SK-N-SH treated with all-trans-retinoic acid at 6 μM for 48 hours (cell line): Measurements from ENCODE around the gene CUL2.

Experiments
- ARNTL ChIP-seq: fragments of 450-650 bp; formaldehyde crosslinking; IDR thresholded peaks from 2 replicates; pipeline ENCODE4 v1.5.0; 2020; ENCODE audit warnings: low read depth, mild to moderate bottlenecking, moderate library complexity, borderline replicate concordance
- BACH2 ChIP-seq: fragments of 250-450 bp; sonication (Bioruptor Pico); IDR thresholded peaks from 2 replicates; pipeline ENCODE4 v1.9.0; 2021; ENCODE audit warnings: mild to moderate bottlenecking, borderline replicate concordance
- GLIS3 ChIP-seq: fragments of 250-450 bp; sonication (Bioruptor Pico); IDR thresholded peaks from 2 replicates; pipeline ENCODE4 v1.5.0; 2020; ENCODE audit warnings: mild to moderate bottlenecking, moderate library complexity
- PPARA ChIP-seq: fragments of 250-450 bp; sonication (Bioruptor Pico); IDR thresholded peaks from 2 replicates; pipeline ENCODE4 v1.5.0; 2020; ENCODE audit warnings: mild to moderate bottlenecking, borderline replicate concordance
- ZC3H10 ChIP-seq: fragments of 250-450 bp; sonication (Bioruptor Pico); IDR thresholded peaks from 2 replicates; pipeline ENCODE4 v1.5.1; 2021; ENCODE audit warnings: mild to moderate bottlenecking, moderate library complexity
- ZFP3 ChIP-seq: fragments of 250-450 bp; sonication (Bioruptor Pico); IDR thresholded peaks from 2 replicates; pipeline ENCODE4 v1.5.0; 2020; ENCODE audit warnings: mild to moderate bottlenecking, moderate library complexity
- ZNF565 ChIP-seq: fragments of 450-650 bp; formaldehyde crosslinking; conservative IDR thresholded peaks from 2 replicates; pipeline ENCODE4 v1.5.0; 2020; ENCODE audit warnings: low read depth, mild to moderate bottlenecking, moderate library complexity
- ZNF70 ChIP-seq: fragments of 450-650 bp; formaldehyde crosslinking; IDR thresholded peaks from 2 replicates; pipeline ENCODE4 v1.5.0; 2020; ENCODE audit warnings: mild to moderate bottlenecking, moderate library complexity
- TF ChIP-seq, protein P1 (sequence below): fragments of 250-450 bp; sonication (Bioruptor Pico); IDR thresholded peaks from 2 replicates; pipeline ENCODE4 v1.8.0; 2020; ENCODE audit warnings: mild to moderate bottlenecking, moderate library complexity, borderline replicate concordance

DNA sequence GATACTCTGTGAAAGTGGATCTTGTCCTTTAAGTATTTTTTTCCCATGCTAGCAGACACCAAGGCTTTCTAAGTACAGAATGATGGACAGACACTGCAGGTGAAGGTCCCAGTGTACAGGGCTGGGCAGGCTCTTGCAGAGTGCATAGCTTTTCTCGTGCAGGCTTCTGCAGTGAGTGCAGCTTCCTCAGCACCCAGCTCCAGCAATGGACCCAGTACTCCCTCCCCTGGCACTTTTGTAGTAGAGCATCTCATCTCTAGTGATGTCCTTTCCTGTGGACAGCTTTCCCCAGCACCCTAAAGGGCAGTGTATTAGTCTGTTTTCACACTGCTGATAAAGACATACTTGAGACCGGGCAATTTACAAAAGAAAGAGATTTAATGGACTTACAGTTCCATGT, 104.3 kb downstream of the CUL2 start:
- TF ChIP-seq ZFP3 (CRISPR knock-in tag) (no peak), ZNF70 (CRISPR knock-in tag) (no peak), BACH2 (CRISPR knock-in tag) (no peak), ARNTL (CRISPR knock-in tag) (no peak), GLIS3 (CRISPR knock-in tag) (no peak), ZC3H10 (CRISPR knock-in tag) (no peak), ZNF565 (CRISPR knock-in tag) (no peak), PPARA (CRISPR knock-in tag) (no peak)
- TF ChIP-seq, protein P1, sequence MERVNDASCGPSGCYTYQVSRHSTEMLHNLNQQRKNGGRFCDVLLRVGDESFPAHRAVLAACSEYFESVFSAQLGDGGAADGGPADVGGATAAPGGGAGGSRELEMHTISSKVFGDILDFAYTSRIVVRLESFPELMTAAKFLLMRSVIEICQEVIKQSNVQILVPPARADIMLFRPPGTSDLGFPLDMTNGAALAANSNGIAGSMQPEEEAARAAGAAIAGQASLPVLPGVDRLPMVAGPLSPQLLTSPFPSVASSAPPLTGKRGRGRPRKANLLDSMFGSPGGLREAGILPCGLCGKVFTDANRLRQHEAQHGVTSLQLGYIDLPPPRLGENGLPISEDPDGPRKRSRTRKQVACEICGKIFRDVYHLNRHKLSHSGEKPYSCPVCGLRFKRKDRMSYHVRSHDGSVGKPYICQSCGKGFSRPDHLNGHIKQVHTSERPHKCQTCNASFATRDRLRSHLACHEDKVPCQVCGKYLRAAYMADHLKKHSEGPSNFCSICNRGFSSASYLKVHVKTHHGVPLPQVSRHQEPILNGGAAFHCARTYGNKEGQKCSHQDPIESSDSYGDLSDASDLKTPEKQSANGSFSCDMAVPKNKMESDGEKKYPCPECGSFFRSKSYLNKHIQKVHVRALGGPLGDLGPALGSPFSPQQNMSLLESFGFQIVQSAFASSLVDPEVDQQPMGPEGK (CRISPR knock-in tag), result no peak
